GM12878 (cell line): Measurements from ENCODE around the gene MRPL16. TPM values are rescaled to one million over a fixed set of nuclear protein-coding genes. Genes with fewer than 3 reads are reported as not detected.

Experiments used
- ATAC-seq: fragments of 200-7000 bp; cut with Tn5 transposase; 3 replicates; pipeline ENCODE4 v1.9.1; 2020; ENCODE audit warnings: mild to moderate bottlenecking, moderate library complexity
- BruUV-seq: library from RNA; stranded (reverse); fragments of 400-500 nt; replicated peaks from 2 replicates; lab custom pipeline; 2021; lab: Mats Ljungman, UMichigan
- CTCF ChIA-PET: fragments of 300-600 bp; sonication (Branson Sonifier 250); formaldehyde crosslinking; extraction: SDS; loops from one replicate; lab custom pipeline; 2021; ENCODE audit warnings: inconsistent platforms; lab: Yijun Ruan, JAX
- POLR2A ChIA-PET: fragments of 350-600 bp; formaldehyde crosslinking; extraction: SDS; loops from one replicate; lab custom pipeline; 2021; ENCODE audit warnings: inconsistent platforms; lab: Charles Lee
- RAD21 ChIA-PET: fragments of 300-600 bp; sonication (Branson Sonifier 250); formaldehyde crosslinking; loops from one replicate; lab custom pipeline; 2023; ENCODE audit warnings: antibody characterized with exemption; ENCODE audit not compliant: unreplicated experiment; lab: Charles Lee
- SMC1A ChIA-PET: fragments of 300-600 bp; sonication (Branson Sonifier 250); formaldehyde crosslinking; loops from one replicate; lab custom pipeline; 2023; ENCODE audit not compliant: unreplicated experiment, uncharacterized antibody; lab: Charles Lee
- DNase-seq: peaks from one replicate; pipeline ENCODE4 v3.0.0-alpha.2; 2011; ENCODE audit warnings: low read depth, low spot score
- FAIRE-seq: peaks from 3 replicates; lab custom pipeline; 2011; peaks lifted over from hg19 to GRCh38; lab: Jason Lieb, UNC
- H2AFZ ChIP-seq: 2 replicates; pipeline ENCODE4 v1.6.0; 2011; ENCODE audit warnings: low read depth, low read length, control low read depth; ENCODE audit not compliant: control insufficient read depth
- H3K27ac ChIP-seq: 2 replicates; pipeline ENCODE4 v1.5.1; 2011; ENCODE audit warnings: control low read depth; ENCODE audit not compliant: control insufficient read depth, insufficient read depth
- H3K27me3 ChIP-seq, 2 experiments: replicated peaks in 1 of 2; 2 replicates each; pipeline versions ENCODE4 v1.6.0 to v1.6.1; 2011; ENCODE audit warnings: low read length in 1 of 2; ENCODE audit not compliant: control insufficient read depth in 2 of 2, insufficient read depth in 2 of 2
- H3K36me3 ChIP-seq, 2 experiments: 2 replicates each; pipeline ENCODE4 v1.5.1; 2011; ENCODE audit warnings: low read length in 1 of 2; ENCODE audit not compliant: control insufficient read depth in 2 of 2, insufficient read depth in 2 of 2
- H3K4me1 ChIP-seq: 2 replicates; pipeline ENCODE4 v1.6.1; 2011; ENCODE audit warnings: mild to moderate bottlenecking, low read length, moderate library complexity, mixed read lengths; ENCODE audit not compliant: control insufficient read depth, insufficient read depth
- H3K4me2 ChIP-seq: 2 replicates; pipeline ENCODE4 v1.6.0; 2011; ENCODE audit warnings: control low read depth; ENCODE audit not compliant: control insufficient read depth, insufficient read depth
- H3K4me3 ChIP-seq: fragments of 200-600 bp; sonication (generic); 2 replicates; pipeline ENCODE4 v1.5.1; 2016
- H3K79me2 ChIP-seq: 2 replicates; pipeline ENCODE4 v1.6.0; 2011; ENCODE audit warnings: low read length; ENCODE audit not compliant: control insufficient read depth, insufficient read depth
- H3K9ac ChIP-seq: 2 replicates; pipeline ENCODE4 v1.8.0; 2011; ENCODE audit warnings: low read length, control low read depth, mixed read lengths; ENCODE audit not compliant: control insufficient read depth, insufficient read depth
- H3K9me3 ChIP-seq: replicated peaks from 3 replicates; pipeline ENCODE4 v1.5.1; 2011; ENCODE audit warnings: mild to moderate bottlenecking, low read length; ENCODE audit not compliant: control insufficient read depth, insufficient read depth
- H4K20me1 ChIP-seq: 2 replicates; pipeline ENCODE4 v1.6.0; 2011; ENCODE audit not compliant: control insufficient read depth, insufficient read depth
- BMI1 ChIP-seq: fragments of 450-650 bp; IDR thresholded peaks from 2 replicates; pipeline ENCODE4 v1.6.1; 2016; ENCODE audit warnings: mild to moderate bottlenecking, moderate library complexity, borderline replicate concordance
- CHD1 ChIP-seq: IDR thresholded peaks from 2 replicates; pipeline ENCODE4 v1.6.1; 2012; ENCODE audit warnings: low read depth, low read length, improper control_type of control experiment
- CHD4 ChIP-seq: fragments of 200-600 bp; sonication (generic); IDR thresholded peaks from 2 replicates; pipeline ENCODE4 v1.6.1; 2016; ENCODE audit warnings: mild to moderate bottlenecking
- CREB1 ChIP-seq: IDR thresholded peaks from 2 replicates; pipeline ENCODE4 v1.6.1; 2012; ENCODE audit warnings: low read depth, mild to moderate bottlenecking, inconsistent platforms
- FOXM1 ChIP-seq: IDR thresholded peaks from 2 replicates; pipeline ENCODE4 v1.6.1; 2012; ENCODE audit warnings: low read depth, mild to moderate bottlenecking, inconsistent platforms, low read length, moderate library complexity
- HDAC6 ChIP-seq: fragments of 200-600 bp; sonication (generic); IDR thresholded peaks from one replicate; pipeline ENCODE4 v1.8.0; 2017; ENCODE audit warnings: antibody characterized with exemption; ENCODE audit not compliant: unreplicated experiment
- MYC ChIP-seq: IDR thresholded peaks from 2 replicates; pipeline ENCODE4 v1.6.1; 2011; ENCODE audit warnings: mild to moderate bottlenecking, low read length, moderate library complexity, inconsistent platforms; ENCODE audit not compliant: insufficient read depth, insufficient replicate concordance, insufficient read length, severe bottlenecking
- NFYB ChIP-seq: IDR thresholded peaks from 2 replicates; pipeline ENCODE4 v1.6.1; 2011; ENCODE audit warnings: low read depth, mild to moderate bottlenecking, low read length, improper control_type of control experiment, moderate library complexity; ENCODE audit not compliant: insufficient read depth
- PAX8 ChIP-seq: fragments of 450-650 bp; IDR thresholded peaks from 2 replicates; pipeline ENCODE4 v1.6.1; 2017; ENCODE audit warnings: mild to moderate bottlenecking, moderate library complexity
- RAD51 ChIP-seq: fragments of 450-650 bp; IDR thresholded peaks from 2 replicates; pipeline ENCODE4 v1.6.1; 2016; ENCODE audit warnings: moderate library complexity, mild to moderate bottlenecking, inconsistent platforms
- RUNX3 ChIP-seq: IDR thresholded peaks from 2 replicates; pipeline ENCODE4 v1.6.1; 2012; ENCODE audit warnings: low read length, inconsistent platforms
- SMAD5 ChIP-seq: IDR thresholded peaks from 2 replicates; pipeline ENCODE4 v1.6.1; 2016; ENCODE audit warnings: antibody characterized with exemption, low read depth
- TARDBP ChIP-seq: IDR thresholded peaks from 2 replicates; pipeline ENCODE4 v1.6.1; 2016; ENCODE audit warnings: borderline replicate concordance
- WRNIP1 ChIP-seq: IDR thresholded peaks from 2 replicates; pipeline ENCODE4 v1.6.1; 2011; ENCODE audit warnings: low read depth, low read length, improper control_type of control experiment, borderline replicate concordance
- WGBS: methylation state at CpG from one replicate; pipeline ENCODE4 v1.1.6; 2016; ENCODE audit warnings: low lambda C conversion rate; ENCODE audit not compliant: insufficient replicate concordance, insufficient coverage; ENCODE audit errors: missing lambda C conversion rate; 5-methylcytosine and 5-hydroxymethylcytosine counted together
- in situ Hi-C: fragments of 300-500 bp; cut with MboI; formaldehyde crosslinking; loops from 9 replicates; pipeline ENCODE4 v1.14.3; 2018; ENCODE audit warnings: mixed read lengths
- intact Hi-C: fragments of 100-400 bp; cut with micrococcal nuclease; formaldehyde crosslinking; loops from one replicate; pipeline ENCODE4 v1.14.2; 2022; ENCODE audit not compliant: unreplicated experiment
- polyA plus RNA-seq, 11 experiments: library from polyadenylated mRNA; depleted of rRNA in 4 of 11; unstranded in 6 of 11; stranded (reverse) in 5 of 11; fragments of >200 nt; fragmentation: Nextera tagmentation in 4 of 11; fragmentation: Illumina TruSeq in 1 of 11; extraction: Ambion mirVana in 4 of 11; extraction: Trizol in 1 of 11; gene quantifications; 1 replicate in 1 of 11; 2 replicates in 10 of 11; pipeline versions ENCODE4 v1.2.1 to v1.2.3, GENCODE V29; 2011 to 2016; ENCODE audit warnings: inconsistent platforms in 2 of 11, missing spikeins in 2 of 11, low read depth in 1 of 11
- total RNA-seq, 4 experiments: library from RNA; depleted of rRNA in 3 of 4; stranded (reverse); fragments of >200 nt in 3 of 4; fragmentation: Illumina TruSeq in 1 of 4; extraction: Trizol in 1 of 4; gene quantifications; 2 replicates each; pipeline versions ENCODE4 v1.2.1 to v1.2.3, GENCODE V29; 2013 to 2021
- TF ChIP-seq, protein P1 (sequence below): fragments of 450-650 bp; conservative IDR thresholded peaks from 2 replicates; pipeline ENCODE4 v1.6.1; 2017; ENCODE audit warnings: mild to moderate bottlenecking, moderate library complexity
- TF ChIP-seq, protein P2 (sequence below): fragments of 450-650 bp; IDR thresholded peaks from 2 replicates; pipeline ENCODE4 v1.6.1; 2017; ENCODE audit warnings: mild to moderate bottlenecking, moderate library complexity
- TF ChIP-seq, protein P3 (sequence below): IDR thresholded peaks from 2 replicates; pipeline ENCODE4 v1.6.1; 2011; ENCODE audit warnings: low read depth, mild to moderate bottlenecking, low read length, moderate library complexity, borderline replicate concordance; ENCODE audit errors: extremely low read depth

MRPL16 gene
- total and polyA plus RNA-seq, 10 of the 15 experiments (the other 5 are each of a cell fraction or from before 2014, with no cell fraction given): 38.2 to 167 (median 106) TPM

DNA sequence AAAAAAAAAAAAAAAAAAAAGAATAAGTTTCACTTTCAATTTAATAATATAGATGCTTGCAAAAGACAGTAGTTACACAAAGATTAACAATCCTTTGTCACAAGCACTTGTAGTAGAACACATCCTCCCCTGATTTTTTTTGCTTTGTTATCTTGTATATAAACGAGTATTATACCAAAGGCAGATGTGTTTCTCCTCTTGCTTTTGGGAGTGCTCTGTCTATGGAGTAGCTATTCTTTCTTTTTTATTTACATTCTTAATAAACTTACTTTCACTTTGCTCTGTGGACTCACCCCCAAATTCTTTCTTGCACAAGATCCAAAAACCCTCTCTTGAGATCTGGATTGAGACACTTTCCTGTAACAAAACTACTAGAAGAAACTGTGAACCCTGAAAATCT lies 3.4 kb upstream of the MRPL16 start (continued):
- no peak for TF ChIP-seq BMI1
- TF ChIP-seq, protein P1, sequence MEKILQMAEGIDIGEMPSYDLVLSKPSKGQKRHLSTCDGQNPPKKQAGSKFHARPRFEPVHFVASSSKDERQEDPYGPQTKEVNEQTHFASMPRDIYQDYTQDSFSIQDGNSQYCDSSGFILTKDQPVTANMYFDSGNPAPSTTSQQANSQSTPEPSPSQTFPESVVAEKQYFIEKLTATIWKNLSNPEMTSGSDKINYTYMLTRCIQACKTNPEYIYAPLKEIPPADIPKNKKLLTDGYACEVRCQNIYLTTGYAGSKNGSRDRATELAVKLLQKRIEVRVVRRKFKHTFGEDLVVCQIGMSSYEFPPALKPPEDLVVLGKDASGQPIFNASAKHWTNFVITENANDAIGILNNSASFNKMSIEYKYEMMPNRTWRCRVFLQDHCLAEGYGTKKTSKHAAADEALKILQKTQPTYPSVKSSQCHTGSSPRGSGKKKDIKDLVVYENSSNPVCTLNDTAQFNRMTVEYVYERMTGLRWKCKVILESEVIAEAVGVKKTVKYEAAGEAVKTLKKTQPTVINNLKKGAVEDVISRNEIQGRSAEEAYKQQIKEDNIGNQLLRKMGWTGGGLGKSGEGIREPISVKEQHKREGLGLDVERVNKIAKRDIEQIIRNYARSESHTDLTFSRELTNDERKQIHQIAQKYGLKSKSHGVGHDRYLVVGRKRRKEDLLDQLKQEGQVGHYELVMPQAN: no peak

DNA sequence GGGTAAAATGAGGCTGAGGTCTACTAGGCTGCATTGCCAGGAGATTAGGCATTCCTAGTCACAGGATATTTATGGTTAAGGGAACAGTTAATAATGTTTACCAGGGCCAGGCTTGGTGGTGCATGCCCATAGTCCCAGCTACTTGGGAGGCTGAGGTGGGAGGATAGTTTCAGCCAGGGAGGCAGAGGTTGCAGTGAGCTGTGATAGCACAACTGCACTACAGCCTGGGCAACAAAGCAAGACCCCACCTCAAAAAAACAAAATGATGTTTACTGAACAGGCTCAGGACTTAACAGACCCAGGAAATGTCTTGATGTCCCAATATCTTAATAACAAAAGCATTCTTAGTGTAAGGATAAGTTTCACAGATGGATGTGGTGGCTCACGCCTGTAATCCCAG lies 2.8 kb upstream of the MRPL16 start:
- no peaks in the 10 kb centered on the region for H3K9me3 ChIP-seq
- FAIRE-seq (no peak), ATAC-seq (no peak), DNase-seq (no peak)
- POLR2A ChIA-PET: interaction anchor here (0.6 kb wide), 1 partner anchor 41 kb away, joined by 6 read pairs; no protein-coding TSS in a partner anchor
- H3K27ac ChIP-seq: no peak overlapping the region
- in situ Hi-C loops (no loop called here), intact Hi-C loops (loop anchor here (5.0 kb wide), 2 partner anchors 146 to 256 kb away; partner anchors contain the start of gene PATL1)
- no TSS peak for BruUV-seq
- H3K79me2 ChIP-seq: peaks cover 12% of the 10 kb centered on the region
- no peak overlapping the region for H3K4me2 ChIP-seq
- peaks cover under 1% of the 10 kb centered on the region for H3K4me1 ChIP-seq
- H3K36me3 ChIP-seq: peaks cover 0 to 5% of the 10 kb centered on the region in 2 experiments; a peak in 2 of 4 replicates
- H4K20me1 ChIP-seq: no peaks in the 10 kb centered on the region
- 56% methylated on average over 1 of the region's 1 CpG for WGBS
- RAD21 ChIA-PET: no interaction called here
- H3K4me3 ChIP-seq: no peak overlapping the region
- CTCF ChIA-PET: no interaction called here
- H3K27me3 ChIP-seq: no peaks in the 10 kb centered on the region
- H2AFZ ChIP-seq: no peak overlapping the region; the same call in 1 of the 2 replicates
- SMC1A ChIA-PET: no interaction called here
- H3K9ac ChIP-seq: no peak overlapping the region
- TF ChIP-seq HDAC6 (no peak), NFYB (no peak), RUNX3 (no peak), WRNIP1 (no peak), FOXM1 (no peak), CHD4 (no peak), TARDBP (no peak), PAX8 (no peak), CHD1 (no peak), CREB1 (no peak), MYC (no peak), RAD51 (no peak), SMAD5 (no peak)
- TF ChIP-seq, protein P2, sequence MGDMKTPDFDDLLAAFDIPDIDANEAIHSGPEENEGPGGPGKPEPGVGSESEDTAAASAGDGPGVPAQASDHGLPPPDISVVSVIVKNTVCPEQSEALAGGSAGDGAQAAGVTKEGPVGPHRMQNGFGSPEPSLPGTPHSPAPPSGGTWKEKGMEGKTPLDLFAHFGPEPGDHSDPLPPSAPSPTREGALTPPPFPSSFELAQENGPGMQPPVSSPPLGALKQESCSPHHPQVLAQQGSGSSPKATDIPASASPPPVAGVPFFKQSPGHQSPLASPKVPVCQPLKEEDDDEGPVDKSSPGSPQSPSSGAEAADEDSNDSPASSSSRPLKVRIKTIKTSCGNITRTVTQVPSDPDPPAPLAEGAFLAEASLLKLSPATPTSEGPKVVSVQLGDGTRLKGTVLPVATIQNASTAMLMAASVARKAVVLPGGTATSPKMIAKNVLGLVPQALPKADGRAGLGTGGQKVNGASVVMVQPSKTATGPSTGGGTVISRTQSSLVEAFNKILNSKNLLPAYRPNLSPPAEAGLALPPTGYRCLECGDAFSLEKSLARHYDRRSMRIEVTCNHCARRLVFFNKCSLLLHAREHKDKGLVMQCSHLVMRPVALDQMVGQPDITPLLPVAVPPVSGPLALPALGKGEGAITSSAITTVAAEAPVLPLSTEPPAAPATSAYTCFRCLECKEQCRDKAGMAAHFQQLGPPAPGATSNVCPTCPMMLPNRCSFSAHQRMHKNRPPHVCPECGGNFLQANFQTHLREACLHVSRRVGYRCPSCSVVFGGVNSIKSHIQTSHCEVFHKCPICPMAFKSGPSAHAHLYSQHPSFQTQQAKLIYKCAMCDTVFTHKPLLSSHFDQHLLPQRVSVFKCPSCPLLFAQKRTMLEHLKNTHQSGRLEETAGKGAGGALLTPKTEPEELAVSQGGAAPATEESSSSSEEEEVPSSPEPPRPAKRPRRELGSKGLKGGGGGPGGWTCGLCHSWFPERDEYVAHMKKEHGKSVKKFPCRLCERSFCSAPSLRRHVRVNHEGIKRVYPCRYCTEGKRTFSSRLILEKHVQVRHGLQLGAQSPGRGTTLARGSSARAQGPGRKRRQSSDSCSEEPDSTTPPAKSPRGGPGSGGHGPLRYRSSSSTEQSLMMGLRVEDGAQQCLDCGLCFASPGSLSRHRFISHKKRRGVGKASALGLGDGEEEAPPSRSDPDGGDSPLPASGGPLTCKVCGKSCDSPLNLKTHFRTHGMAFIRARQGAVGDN: no peak
- TF ChIP-seq, protein P3, sequence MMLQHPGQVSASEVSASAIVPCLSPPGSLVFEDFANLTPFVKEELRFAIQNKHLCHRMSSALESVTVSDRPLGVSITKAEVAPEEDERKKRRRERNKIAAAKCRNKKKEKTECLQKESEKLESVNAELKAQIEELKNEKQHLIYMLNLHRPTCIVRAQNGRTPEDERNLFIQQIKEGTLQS: no peak
